Measurements from ENCODE around the gene ELMOD3. TPM values are rescaled to one million over a fixed set of nuclear protein-coding genes. Genes with fewer than 3 reads are reported as not detected.

The ELMOD3 gene
- total and polyA plus RNA-seq, 2 of the 8 experiments (the other 6 are each of a cell fraction or from before 2014, with no cell fraction given): 8.5 to 10.2 TPM

- H3K4me2 ChIP-seq (ENCODE audit: insufficient read depth in 1 of 2, low read depth in 2 of 2, low read length in 2 of 2): no peak overlapping the region
- H4K20me1 ChIP-seq (replicated peaks in 1 of 2; ENCODE audit: control insufficient read depth in 1 of 2, insufficient read depth in 2 of 2, low read length in 2 of 2): peaks cover 3 to 9% of the 10 kb centered on the region in 2 experiments
- peaks cover under 1% of the 10 kb centered on the region; the same call in 1 of the 2 replicates for H3K79me1 ChIP-seq (ENCODE audit: low read depth, low read length)
- no peak overlapping the region for H2BK15ac ChIP-seq (ENCODE audit: low read length)
- H3K23ac ChIP-seq (ENCODE audit: insufficient read length): no peak overlapping the region
- no peaks in the 10 kb centered on the region for H3K23me2 ChIP-seq (ENCODE audit: low read depth, low read length)
- H3K9ac ChIP-seq (replicated peaks in 1 of 4; ENCODE audit: extremely low read depth in 1 of 4, low read depth in 3 of 4, low read length in 3 of 4): no peak overlapping the region
- no peak overlapping the region for H3K56ac ChIP-seq (replicated peaks; ENCODE audit: insufficient read length, low read depth, low read length)
- no peak for DNase-seq (ENCODE audit: low read depth in 1 of 2, low spot score in 2 of 2)
- H2BK20ac ChIP-seq (ENCODE audit: low read length): no peak overlapping the region
- no peak overlapping the region for H2AFZ ChIP-seq (ENCODE audit: low read length)
- no peak overlapping the region for H3K4ac ChIP-seq (replicated peaks; ENCODE audit: insufficient read length, low read depth, low read length)
- H4K91ac ChIP-seq (replicated peaks; ENCODE audit: insufficient read length, low read length): no peak overlapping the region
- H3K27me3 ChIP-seq (replicated peaks in 1 of 4; ENCODE audit: control insufficient read depth in 3 of 4, extremely low read depth in 1 of 4, insufficient read depth in 3 of 4, low read length in 3 of 4): no peaks in the 10 kb centered on the region
- TF ChIP-seq TEAD4 (IDR thresholded peaks at IDR 0.05; ENCODE audit: low read depth, low read length): no peak
- no peak for TF ChIP-seq RFX5 (IDR thresholded peaks at IDR 0.05; ENCODE audit: borderline replicate concordance, low read depth, low read length)
- no peak for TF ChIP-seq PHF8 (conservative IDR thresholded peaks at IDR 0.05; ENCODE audit: low read depth, low read length)
- no peak for TF ChIP-seq SUZ12 (IDR thresholded peaks at IDR 0.05; ENCODE audit: low read length)
- no peak for TF ChIP-seq TBP (IDR thresholded peaks at IDR 0.05; ENCODE audit: low read depth, low read length)
- TF ChIP-seq KDM4A (IDR thresholded peaks at IDR 0.05; ENCODE audit: low read depth, low read length, severe bottlenecking): no peak
- TF ChIP-seq RXRA (IDR thresholded peaks at IDR 0.05; ENCODE audit: insufficient read depth, low read depth, low read length): no peak
- no peak for TF ChIP-seq BCL11A (IDR thresholded peaks at IDR 0.05; ENCODE audit: low read depth in 2 of 2, low read length in 2 of 2)
- no peak for TF ChIP-seq POLR2AphosphoS5 (IDR thresholded peaks at IDR 0.05; ENCODE audit: low read depth, low read length)
- no peak for TF ChIP-seq CREB1 (IDR thresholded peaks at IDR 0.05)
- TF ChIP-seq KDM5A (IDR thresholded peaks at IDR 0.05; ENCODE audit: low read length): no peak
- TF ChIP-seq BACH1 (IDR thresholded peaks at IDR 0.05; ENCODE audit: low read length): no peak
- no peak for TF ChIP-seq SAP30 (IDR thresholded peaks at IDR 0.05; ENCODE audit: insufficient read depth, insufficient replicate concordance, low read length)
- no peak overlapping the region for H2AK5ac ChIP-seq (ENCODE audit: low read depth, low read length)
- H2BK12ac ChIP-seq (ENCODE audit: low read depth, low read length): no peak overlapping the region
- H3K27ac ChIP-seq (ENCODE audit: low read depth, low read length): no peak overlapping the region
- no peak for FAIRE-seq
- no peaks in the 10 kb centered on the region; a peak in 1 of 4 replicates for H3K79me2 ChIP-seq (ENCODE audit: control insufficient read depth in 1 of 2, insufficient read depth in 2 of 2, low read length in 2 of 2)
- H3K36me3 ChIP-seq (ENCODE audit: control insufficient read depth in 2 of 4, insufficient read depth in 4 of 4, low read length in 3 of 4): peaks cover 6 to 39% (median 20%) of the 10 kb centered on the region in 4 experiments; a peak in 7 of 8 replicates
- ChIA-PET CTCF (ENCODE audit: partially characterized antibody) (interaction anchor here (0.6 to 1.9 kb wide), 6 partner anchors 8 to 252 kb away, joined by 3 to 9 read pairs (median 5); no protein-coding TSS in a partner anchor), POLR2A (ENCODE audit: partially characterized antibody) (interaction anchor here (1.2 to 9.1 kb wide), 5 partner anchors 7 to 220 kb away, joined by 4 to 70 read pairs (median 8); partner anchors contain the start of genes MAT2A and TGOLN2)
- no peak overlapping the region for H3K14ac ChIP-seq (ENCODE audit: insufficient read length)
- H4K8ac ChIP-seq (ENCODE audit: extremely low read depth, insufficient read depth, low read length): no peak overlapping the region
- 89% methylated on average over 11 of the region's 11 CpGs; no CpG with 5 or more reads in 1 of the 2 experiments for WGBS, 2 experiments (ENCODE audit: extremely low coverage in 1 of 2, insufficient coverage in 1 of 2, insufficient read length in 1 of 2, insufficient replicate concordance in 2 of 2, low coverage in 1 of 2, low lambda C conversion rate in 2 of 2, missing lambda C conversion rate in 1 of 2)
- no peak overlapping the region for H3K18ac ChIP-seq (ENCODE audit: extremely low read depth, low read length)
- no peak overlapping the region for H2BK5ac ChIP-seq (ENCODE audit: low read depth, low read length)
- H3K4me3 ChIP-seq (ENCODE audit: extremely low read depth in 1 of 4, insufficient read depth in 2 of 4, low read depth in 3 of 4, low read length in 4 of 4): no peak overlapping the region
- no peaks in the 10 kb centered on the region for H3K9me3 ChIP-seq (ENCODE audit: insufficient read depth in 2 of 2, low read depth in 1 of 2, low read length in 1 of 2)
- H3K4me1 ChIP-seq (replicated peaks in 1 of 4; ENCODE audit: control insufficient read depth in 3 of 4, insufficient read depth in 4 of 4, low read length in 3 of 4): no peaks in the 10 kb centered on the region
- no peak overlapping the region for H2BK120ac ChIP-seq (replicated peaks; ENCODE audit: low read depth, low read length)
- no peak overlapping the region for H4K5ac ChIP-seq (ENCODE audit: insufficient read length, low read depth, low read length)
These were observed 36.1 kb upstream of the ELMOD3 start for GRCh38 chr2:85318222-85319074.

Measured in H1 (cell line).